Neural cell (in vitro differentiated cells): ENCODE results near the gene NCKAP1. TPM values are rescaled to one million over a fixed set of nuclear protein-coding genes. Genes with fewer than 3 reads are reported as not detected.
"Not testable (repeated sequence)": the region's sequence is repeated elsewhere in the genome, so short reads cannot be mapped to it uniquely, and the experiment has no call there.

Source experiments
- H2AFZ ChIP-seq: fragments of 200-600, 300-800 bp; sonication (generic), shearing (Covaris generic); 2 replicates; pipeline ENCODE4 v1.6.0; 2014; ENCODE audit warnings: low read depth, mild to moderate bottlenecking, antibody characterized with exemption, low read length, moderate library complexity
- H3F3A ChIP-seq: fragments of 200-600 bp; shearing (Covaris generic); 2 replicates; pipeline ENCODE4 v1.6.1; 2016; ENCODE audit warnings: mild to moderate bottlenecking, moderate library complexity, mixed read lengths, antibody characterized with exemption, low read length; ENCODE audit not compliant: insufficient read depth, poor library complexity, severe bottlenecking
- H3K27ac ChIP-seq: fragments of 200-600, 300-800 bp; sonication (generic), shearing (Covaris generic); 2 replicates; pipeline ENCODE4 v1.5.1; 2014; ENCODE audit warnings: mild to moderate bottlenecking, low read length, moderate library complexity
- H3K27me3 ChIP-seq: fragments of 300-800, 200-600 bp; sonication (generic), shearing (Covaris generic); 2 replicates; pipeline ENCODE4 v1.6.0; 2014; ENCODE audit warnings: mild to moderate bottlenecking, low read depth, low read length, moderate library complexity; ENCODE audit not compliant: insufficient read depth
- H3K36me3 ChIP-seq: fragments of 300-800, 200-600 bp; sonication (generic), shearing (Covaris generic); 2 replicates; pipeline ENCODE4 v1.5.1; 2014; ENCODE audit warnings: mild to moderate bottlenecking, antibody characterized with exemption, low read length, moderate library complexity; ENCODE audit not compliant: insufficient read depth
- H3K4me2 ChIP-seq: fragments of 300-800, 200-600 bp; sonication (generic), shearing (Covaris generic); 2 replicates; pipeline ENCODE4 v1.6.0; 2014; ENCODE audit warnings: mild to moderate bottlenecking, low read length
- H3K4me3 ChIP-seq: fragments of 300-800, 200-600 bp; sonication (generic), shearing (Covaris generic); 2 replicates; pipeline ENCODE4 v1.5.1; 2014; ENCODE audit warnings: mild to moderate bottlenecking, low read length, moderate library complexity
- H3K79me2 ChIP-seq: fragments of 200-600 bp; shearing (Covaris generic); replicated peaks from 2 replicates; pipeline ENCODE4 v1.6.0; 2014; ENCODE audit warnings: mild to moderate bottlenecking, low read length, moderate library complexity; ENCODE audit not compliant: insufficient read depth
- H3K9ac ChIP-seq: fragments of 300-800, 200-600 bp; sonication (generic), shearing (Covaris generic); 2 replicates; pipeline ENCODE4 v1.6.1; 2016; ENCODE audit warnings: mild to moderate bottlenecking, low read length, mixed read lengths
- H3K9me2 ChIP-seq: fragments of 200-600 bp; shearing (Covaris generic); 2 replicates; pipeline ENCODE4 v1.6.1; 2016; ENCODE audit warnings: mild to moderate bottlenecking, low read length, mixed read lengths; ENCODE audit not compliant: insufficient read depth
- H3K9me3 ChIP-seq: fragments of 200-600, 300-800 bp; sonication (generic), shearing (Covaris generic); 2 replicates; pipeline ENCODE4 v1.6.1; 2016; ENCODE audit warnings: mild to moderate bottlenecking, mixed run types, low read length, moderate library complexity, mixed read lengths
- H4K20me1 ChIP-seq: fragments of 200-600 bp; shearing (Covaris generic); 2 replicates; pipeline ENCODE4 v1.6.1; 2016; ENCODE audit warnings: mild to moderate bottlenecking, mixed run types; ENCODE audit not compliant: insufficient read depth
- RAD21 ChIP-seq: fragments of 450-650 bp; conservative IDR thresholded peaks from 2 replicates; pipeline ENCODE4 v1.6.1; 2014; ENCODE audit warnings: antibody characterized with exemption, mild to moderate bottlenecking, moderate library complexity
- REST ChIP-seq: IDR thresholded peaks from 2 replicates; pipeline ENCODE4 v1.6.1; 2012; ENCODE audit warnings: borderline replicate concordance
- SMC3 ChIP-seq: fragments of 450-650 bp; conservative IDR thresholded peaks from 2 replicates; pipeline ENCODE4 v1.6.1; 2014; ENCODE audit warnings: antibody characterized with exemption, mild to moderate bottlenecking, moderate library complexity; ENCODE audit not compliant: poor library complexity
- TAF1 ChIP-seq: IDR thresholded peaks from 2 replicates; pipeline ENCODE4 v1.6.1; 2012; ENCODE audit warnings: low read depth
- polyA plus RNA-seq: library from polyadenylated mRNA; depleted of rRNA; stranded (reverse); fragments of >200 nt; gene quantifications from 2 replicates; pipeline ENCODE4 v1.2.3, GENCODE V29; 2014

The NCKAP1 gene
- polyA plus RNA-seq, 1 donor from 2014 or later: 124 TPM

GRCh38 chr2:182883451-182883850 lies 154.8 kb downstream of the NCKAP1 start:
- H3K79me2 ChIP-seq: no peaks in the 10 kb centered on the region
- no peaks in the 10 kb centered on the region for H3K27me3 ChIP-seq
- no peaks in the 10 kb centered on the region for H4K20me1 ChIP-seq
- TF ChIP-seq TAF1 (no peak), REST (no peak), RAD21 (no peak)
- no peaks in the 10 kb centered on the region for H3F3A ChIP-seq
- H3K4me3 ChIP-seq: no peak overlapping the region
- no peaks in the 10 kb centered on the region for H3K36me3 ChIP-seq
- no peaks in the 10 kb centered on the region for H3K9me2 ChIP-seq
- no peak overlapping the region for H3K9ac ChIP-seq
- no peaks in the 10 kb centered on the region for H3K9me3 ChIP-seq
- H2AFZ ChIP-seq: no peak overlapping the region
- H3K4me2 ChIP-seq: no peak overlapping the region
- H3K27ac ChIP-seq: no peak overlapping the region

GRCh38 chr2:182880100-182880499 lies 158.2 kb downstream of the NCKAP1 start:
- not testable (repeated sequence) for H3K4me3 ChIP-seq, H3K36me3 ChIP-seq, H2AFZ ChIP-seq, H3K27me3 ChIP-seq, H3K9me2 ChIP-seq, H3K79me2 ChIP-seq, H4K20me1 ChIP-seq, H3K4me2 ChIP-seq, H3K27ac ChIP-seq, H3K9me3 ChIP-seq, H3K9ac ChIP-seq, H3F3A ChIP-seq

- not testable (repeated sequence) for H3K36me3 ChIP-seq, H4K20me1 ChIP-seq, H3K27ac ChIP-seq, H3K9me3 ChIP-seq, H3F3A ChIP-seq, H2AFZ ChIP-seq, H3K4me3 ChIP-seq, H3K9me2 ChIP-seq, H3K79me2 ChIP-seq, H3K27me3 ChIP-seq, H3K4me2 ChIP-seq, H3K9ac ChIP-seq
These were observed 161.6 kb downstream of the NCKAP1 start for GRCh38 chr2:182876653-182877052.

GRCh38 chr2:182870227-182870626 lies 168.0 kb downstream of the NCKAP1 start:
- no peak overlapping the region for H3K27ac ChIP-seq
- no peaks in the 10 kb centered on the region for H4K20me1 ChIP-seq
- no peak overlapping the region for H2AFZ ChIP-seq
- H3K27me3 ChIP-seq: peaks cover 13% of the 10 kb centered on the region
- no peaks in the 10 kb centered on the region for H3K9me3 ChIP-seq
- no peaks in the 10 kb centered on the region for H3K36me3 ChIP-seq
- no peak for TF ChIP-seq SMC3
- H3K4me3 ChIP-seq: no peak overlapping the region
- peaks cover 22% of the 10 kb centered on the region for H3K79me2 ChIP-seq
- H3K9ac ChIP-seq: no peak overlapping the region
- H3F3A ChIP-seq: peaks cover 4% of the 10 kb centered on the region
- H3K4me2 ChIP-seq: no peak overlapping the region
- no peaks in the 10 kb centered on the region for H3K9me2 ChIP-seq
